ENCODE data around the gene NMT1.

DNA sequence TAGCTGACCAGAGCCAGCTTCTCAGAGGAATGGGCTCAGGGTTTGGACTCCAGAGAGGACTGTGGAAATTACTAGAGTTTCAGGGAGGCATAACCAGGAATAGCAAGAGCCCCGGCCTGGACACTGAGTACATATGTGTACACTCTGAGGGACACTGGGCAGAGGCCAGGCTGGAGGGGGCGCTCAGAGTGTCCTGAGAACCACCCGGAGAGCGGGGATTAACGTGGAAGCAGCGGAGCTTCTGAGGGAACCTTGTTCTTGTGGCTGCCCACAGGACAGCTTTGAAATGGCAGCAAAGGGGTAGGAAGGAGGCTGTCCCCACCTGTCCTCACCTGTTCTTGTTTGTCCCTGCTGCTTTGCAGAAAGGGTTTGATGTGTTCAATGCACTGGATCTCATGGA, 43.4 kb downstream of the NMT1 start:
- TF ChIP-seq, protein P1, sequence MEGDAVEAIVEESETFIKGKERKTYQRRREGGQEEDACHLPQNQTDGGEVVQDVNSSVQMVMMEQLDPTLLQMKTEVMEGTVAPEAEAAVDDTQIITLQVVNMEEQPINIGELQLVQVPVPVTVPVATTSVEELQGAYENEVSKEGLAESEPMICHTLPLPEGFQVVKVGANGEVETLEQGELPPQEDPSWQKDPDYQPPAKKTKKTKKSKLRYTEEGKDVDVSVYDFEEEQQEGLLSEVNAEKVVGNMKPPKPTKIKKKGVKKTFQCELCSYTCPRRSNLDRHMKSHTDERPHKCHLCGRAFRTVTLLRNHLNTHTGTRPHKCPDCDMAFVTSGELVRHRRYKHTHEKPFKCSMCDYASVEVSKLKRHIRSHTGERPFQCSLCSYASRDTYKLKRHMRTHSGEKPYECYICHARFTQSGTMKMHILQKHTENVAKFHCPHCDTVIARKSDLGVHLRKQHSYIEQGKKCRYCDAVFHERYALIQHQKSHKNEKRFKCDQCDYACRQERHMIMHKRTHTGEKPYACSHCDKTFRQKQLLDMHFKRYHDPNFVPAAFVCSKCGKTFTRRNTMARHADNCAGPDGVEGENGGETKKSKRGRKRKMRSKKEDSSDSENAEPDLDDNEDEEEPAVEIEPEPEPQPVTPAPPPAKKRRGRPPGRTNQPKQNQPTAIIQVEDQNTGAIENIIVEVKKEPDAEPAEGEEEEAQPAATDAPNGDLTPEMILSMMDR (conservative IDR thresholded peaks at IDR 0.05; ENCODE audit: low read depth, low read length) = no peak
- no peak for TF ChIP-seq EZH2 (IDR thresholded peaks at IDR 0.05; ENCODE audit: low read length, unreplicated experiment)

Data from PC-3 (cell line).